Forelimb muscle (tissue), 1 donor: ENCODE results near the gene P4HA3. TPM values are rescaled to one million over a fixed set of nuclear protein-coding genes. Genes with fewer than 3 reads are reported as not detected.
A peak's percentile ranks its signal among the peaks of the same experiment; 100 is the strongest.

ENCODE experiments used
- DNase-seq: peaks from one replicate; pipeline ENCODE4 v3.0.0-alpha.2; 2013; ENCODE audit warnings: low read depth
- polyA plus RNA-seq: library from polyadenylated mRNA; unstranded; fragments of 120-200 nt; gene quantifications from one replicate; pipeline ENCODE4 v1.2.1, GENCODE V29; 2013; ENCODE audit not compliant: insufficient read length

The P4HA3 gene
- polyA plus RNA-seq, 1 donor, result 0.94 TPM

GRCh38 chr11:74267014-74267413 is 44.4 kb downstream of the P4HA3 start:
- no peak for DNase-seq

- no peak for DNase-seq
These were observed 46.2 kb downstream of the P4HA3 start for GRCh38 chr11:74265256-74265655.

- DNase-seq, result no peak
These were observed 48.7 kb downstream of the P4HA3 start for GRCh38 chr11:74262725-74263124.

GRCh38 chr11:74257959-74258553 is 53.4 kb downstream of the P4HA3 start:
- DNase-seq, result peak; percentile 74

GRCh38 chr11:74256378-74257133 is 54.9 kb downstream of the P4HA3 start:
- DNase-seq, result no peak

GRCh38 chr11:74255741-74256375 is 55.6 kb downstream of the P4HA3 start:
- no peak for DNase-seq

GRCh38 chr11:74253361-74253760 is 58.1 kb downstream of the P4HA3 start:
- DNase-seq, result no peak

- no peak for DNase-seq
These were observed 61.9 kb downstream of the P4HA3 start for GRCh38 chr11:74249496-74249895.

GRCh38 chr11:74248469-74248868 is 63.0 kb downstream of the P4HA3 start:
- DNase-seq, result no peak

- no peak for DNase-seq
These were observed 73.2 kb downstream of the P4HA3 start for GRCh38 chr11:74238243-74238642.

- DNase-seq, result no peak
These were observed 73.9 kb downstream of the P4HA3 start for GRCh38 chr11:74237541-74237940.

GRCh38 chr11:74235121-74235520 is 76.3 kb downstream of the P4HA3 start:
- no peak for DNase-seq

GRCh38 chr11:74233683-74234082 is 77.8 kb downstream of the P4HA3 start:
- DNase-seq, result no peak

GRCh38 chr11:74232311-74232950 is 79.0 kb downstream of the P4HA3 start:
- DNase-seq, result no peak

GRCh38 chr11:74226907-74227306 is 84.5 kb downstream of the P4HA3 start:
- DNase-seq, result no peak

- no peak for DNase-seq
These were observed 85.9 kb downstream of the P4HA3 start for GRCh38 chr11:74225565-74225964.

GRCh38 chr11:74221816-74222215 is 89.6 kb downstream of the P4HA3 start:
- no peak for DNase-seq

- DNase-seq, result no peak
These were observed 91.1 kb downstream of the P4HA3 start for GRCh38 chr11:74220376-74220775.
